Activated naive CD4-positive, alpha-beta T cell treated with Interleukin-2 at 50 U/mL for 16 hours (primary cell): ENCODE data around the gene TTC19.
"Not testable (repeated sequence)": the region's sequence is repeated elsewhere in the genome, so short reads cannot be mapped to it uniquely, and the experiment has no call there.

Experiments
- DNase-seq: peaks from one replicate; pipeline ENCODE4 v3.0.0-alpha.2; 2020

Gene TTC19

DNA sequence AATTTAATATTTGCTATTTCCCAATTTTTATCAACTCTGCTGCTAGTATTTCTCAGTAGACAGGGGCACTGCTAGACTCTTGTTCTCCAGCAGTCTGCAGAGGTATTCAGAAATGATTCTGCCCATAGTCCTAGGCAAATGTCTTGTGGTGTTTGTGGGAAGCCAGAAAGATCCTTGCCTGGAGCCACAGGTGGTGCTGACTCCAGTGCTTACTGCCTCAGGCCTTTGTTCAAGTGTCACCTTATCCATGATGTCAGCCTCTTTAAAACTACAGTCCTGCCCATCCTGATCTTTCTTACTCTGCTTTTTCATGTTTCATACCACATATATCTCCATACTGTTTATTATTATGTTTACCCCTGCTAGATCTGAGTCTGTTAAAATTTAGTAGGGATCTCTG, 26.6 kb upstream of the TTC19 start:
- DNase-seq: no peak

DNA sequence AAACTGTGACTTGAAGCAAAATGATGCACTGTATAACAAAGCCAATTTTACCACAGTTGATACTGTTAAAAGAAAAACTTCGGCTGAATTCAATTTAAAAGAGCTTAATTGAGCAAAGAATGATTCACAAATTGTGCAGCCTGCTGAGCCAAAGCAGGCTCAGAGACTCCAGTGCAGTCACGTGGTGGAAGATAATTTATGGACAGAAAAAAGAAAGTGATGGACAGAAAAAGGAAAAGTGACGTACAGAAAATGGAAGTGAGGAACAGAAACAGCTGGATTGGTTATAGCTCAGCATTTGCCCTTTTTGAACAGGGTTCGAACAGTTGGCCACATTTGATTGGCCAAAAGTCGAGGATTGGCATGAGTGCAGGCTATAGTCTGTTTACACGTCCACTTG, 25.8 kb upstream of the TTC19 start:
- DNase-seq: no peak

DNA sequence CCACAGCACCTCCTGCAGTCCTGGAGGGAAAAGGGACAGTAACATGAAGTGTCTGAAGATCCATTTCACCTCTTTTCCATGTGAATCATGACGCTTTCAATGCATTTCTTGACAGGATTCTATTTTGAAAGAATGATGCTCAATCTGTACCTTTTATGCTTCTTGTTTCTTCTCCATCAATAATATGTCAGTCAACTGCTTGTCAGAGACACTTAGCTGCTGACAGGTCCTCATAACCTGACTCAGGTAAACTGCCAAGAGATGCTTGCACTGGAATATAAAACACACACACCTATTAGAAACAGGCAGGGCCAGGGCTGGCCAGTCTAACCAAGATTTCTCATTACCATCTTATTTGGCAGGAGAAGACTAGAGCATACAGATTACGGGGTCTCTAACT, 21.7 kb upstream of the TTC19 start:
- no peak for DNase-seq

DNA sequence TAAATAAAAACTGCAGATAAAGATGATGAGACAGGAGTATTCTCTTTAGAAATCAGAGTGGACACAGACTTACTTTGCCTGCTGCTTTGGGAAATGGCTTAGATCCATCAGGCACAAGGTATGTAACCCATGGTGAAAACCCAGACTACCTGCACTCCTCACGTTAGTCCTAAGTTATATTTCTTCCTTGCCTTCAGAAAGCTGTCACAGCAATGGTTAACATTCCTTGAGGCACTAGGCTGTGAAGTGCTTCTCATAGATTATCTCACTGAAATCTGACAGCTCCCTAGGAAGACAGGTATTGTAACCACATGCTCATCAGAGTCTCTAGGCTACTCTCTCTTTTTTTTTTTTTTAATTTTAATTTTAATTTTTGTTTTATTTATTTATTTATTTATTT, 21.0 kb upstream of the TTC19 start:
- DNase-seq: no peak

- not testable (repeated sequence) for DNase-seq
These were observed 20.6 kb upstream of the TTC19 start for GRCh38 chr17:15979013-15979412.

GRCh38 chr17:15981208-15981607, 18.4 kb upstream of the TTC19 start:
- peak; percentile 39 for DNase-seq

DNA sequence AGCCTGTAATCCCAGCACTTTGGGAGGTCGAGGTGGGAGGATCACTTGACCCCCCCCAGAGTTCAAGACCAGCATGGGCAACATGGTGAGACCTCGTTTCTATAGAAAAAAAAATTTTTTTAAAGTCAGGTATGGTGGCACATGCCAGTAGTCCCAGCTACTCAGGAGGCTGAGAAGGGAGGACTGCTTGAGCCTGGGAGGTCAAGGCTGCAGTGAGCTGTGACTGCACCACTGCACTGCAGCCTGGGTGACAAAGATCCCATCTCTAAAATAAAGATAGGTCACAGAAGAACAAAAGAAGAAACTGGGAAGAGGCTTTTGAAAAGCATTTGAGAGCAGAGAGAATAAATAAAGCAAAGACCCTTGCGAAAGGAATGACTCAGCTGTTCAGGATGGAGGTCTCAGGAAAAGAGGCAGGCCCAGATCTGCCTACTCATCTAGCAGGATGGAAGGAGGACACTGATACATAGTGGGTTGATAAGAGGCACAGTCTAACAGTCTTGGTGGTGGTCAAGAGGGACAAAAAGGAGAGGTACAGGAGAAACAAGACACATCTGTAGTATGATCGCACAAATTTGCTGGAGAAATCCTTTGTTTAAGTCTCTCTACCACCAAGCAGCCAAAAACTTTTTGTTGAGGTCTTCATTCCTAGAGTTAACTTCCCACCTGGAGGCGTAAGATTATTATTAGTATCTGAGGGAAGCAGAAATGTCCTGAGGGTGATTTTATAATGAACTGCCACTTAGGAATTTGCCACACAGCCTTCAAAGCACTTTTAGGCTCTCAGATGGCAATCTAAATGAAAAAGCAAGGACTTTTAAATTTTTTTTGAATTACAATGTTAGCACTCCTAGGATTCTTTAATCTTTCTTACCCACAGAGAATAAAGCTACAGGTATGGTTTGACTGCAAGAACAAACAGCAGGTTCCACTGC, 17.7 kb upstream of the TTC19 start:
- DNase-seq: no peak

DNA sequence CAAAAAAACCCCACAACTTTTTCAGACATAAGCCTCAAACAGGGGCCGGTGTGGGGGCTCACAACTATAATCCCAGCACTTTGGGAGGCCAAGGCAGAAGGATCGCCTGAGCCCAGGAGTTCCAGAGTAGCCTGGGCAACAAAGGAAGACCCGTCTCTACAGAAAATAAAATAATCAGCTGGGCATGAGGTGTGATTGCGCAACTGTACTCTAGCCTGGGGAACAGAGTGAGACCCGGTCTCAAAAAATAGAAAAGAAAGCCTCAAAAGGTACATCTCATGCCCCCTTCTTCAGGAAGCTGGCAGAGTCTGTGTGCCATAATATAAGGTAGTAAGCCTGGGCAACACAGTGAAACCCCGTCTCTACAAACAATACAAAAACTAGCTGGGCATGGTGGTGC, 3.3 kb upstream of the TTC19 start:
- DNase-seq: no peak

GRCh38 chr17:15998031-15998562, 1.5 kb upstream of the TTC19 start:
- no peak for DNase-seq

GRCh38 chr17:15999974-16000827, 577 bp downstream of the TTC19 start:
- DNase-seq: no peak

- no peak for DNase-seq
These were observed 1.7 kb downstream of the TTC19 start for GRCh38 chr17:16001226-16001897.

DNA sequence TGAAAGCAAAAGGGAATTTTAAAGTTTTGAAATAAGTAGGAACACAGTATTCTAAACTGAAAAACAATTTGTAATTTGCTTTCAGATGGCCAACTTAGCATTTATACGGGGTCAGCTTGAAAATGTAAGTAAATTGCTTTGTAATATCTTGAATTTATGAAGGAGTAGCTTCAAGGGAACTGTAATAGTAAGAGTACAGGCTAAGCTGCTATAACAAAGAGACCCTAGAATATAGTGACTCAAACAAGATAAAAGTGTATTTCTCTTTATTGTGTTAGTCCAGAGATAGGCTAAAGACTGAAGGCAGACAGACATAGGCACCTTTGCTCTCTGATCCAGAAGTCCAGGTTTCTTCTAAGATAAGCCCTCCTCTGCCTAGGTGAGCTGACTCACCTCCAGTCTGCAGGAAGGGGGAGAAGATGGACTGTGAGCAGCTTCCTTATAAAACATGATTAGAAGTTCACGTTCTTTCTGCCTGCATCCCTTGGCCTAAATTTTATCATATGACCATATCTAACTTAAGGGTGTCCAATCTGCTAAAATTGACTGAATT, 3.2 kb downstream of the TTC19 start:
- DNase-seq: no peak

DNA sequence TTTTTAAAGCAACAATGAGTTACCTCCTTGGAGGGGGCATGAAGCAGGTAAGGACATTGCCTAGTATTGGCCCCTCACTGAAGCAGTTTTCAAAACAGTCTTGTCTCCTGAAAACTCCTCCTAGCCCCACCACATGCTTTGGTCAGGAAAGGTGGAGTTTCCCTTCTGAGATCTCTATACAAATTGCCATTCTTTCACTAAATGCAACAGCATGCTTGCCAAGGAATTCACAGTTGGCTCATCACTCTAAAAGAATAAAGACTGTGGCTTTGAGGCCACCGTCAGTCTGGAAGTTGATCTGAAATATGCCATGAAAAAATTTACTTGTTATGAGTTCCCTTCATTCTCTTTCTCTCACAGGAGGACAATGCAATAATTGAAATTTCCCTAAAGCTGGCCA, 4.2 kb downstream of the TTC19 start:
- no peak for DNase-seq

GRCh38 chr17:16005636-16006035, 6.0 kb downstream of the TTC19 start:
- DNase-seq: no peak

GRCh38 chr17:16007439-16007838, 7.8 kb downstream of the TTC19 start:
- DNase-seq: no peak

- DNase-seq: no peak
These were observed 14.4 kb downstream of the TTC19 start for GRCh38 chr17:16013943-16014407.

DNA sequence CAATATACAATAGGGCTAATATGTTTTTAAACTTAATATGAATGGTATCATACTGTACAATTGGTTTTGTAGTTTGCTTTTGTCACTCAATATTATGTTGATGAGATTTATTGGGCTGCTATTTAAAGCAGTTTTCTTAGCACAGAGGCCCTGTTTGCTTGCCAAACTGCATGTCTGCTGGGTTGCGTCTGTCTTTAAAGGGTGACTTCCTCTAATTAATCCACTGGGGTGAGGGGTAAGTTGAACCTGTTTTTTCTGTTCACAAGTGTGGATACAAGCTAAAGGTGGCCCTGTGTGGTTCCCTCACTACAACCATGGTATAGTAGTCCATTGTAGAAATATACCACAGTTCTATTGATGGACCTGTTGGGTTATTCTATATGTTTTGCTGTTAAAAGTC, 19.7 kb downstream of the TTC19 start:
- no peak for DNase-seq

DNA sequence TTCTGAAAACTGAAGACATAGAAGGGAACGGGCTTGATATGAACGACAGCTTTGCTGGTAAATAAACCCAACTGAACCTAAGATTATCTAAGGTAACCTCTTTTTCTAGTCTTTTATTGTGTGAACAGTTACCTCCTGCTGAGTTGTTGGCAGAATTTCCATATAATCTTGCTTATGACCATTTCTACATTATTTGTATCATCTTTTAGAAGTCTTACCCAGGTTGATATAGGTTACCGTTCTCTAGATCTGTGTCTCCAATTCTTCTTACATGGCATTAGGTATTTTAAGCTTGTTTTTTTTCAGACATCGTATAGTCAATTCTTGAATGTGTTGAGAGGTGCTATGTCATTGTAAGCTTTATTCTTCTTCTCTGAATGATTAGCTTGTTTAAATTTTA, 24.3 kb downstream of the TTC19 start:
- DNase-seq: no peak

DNA sequence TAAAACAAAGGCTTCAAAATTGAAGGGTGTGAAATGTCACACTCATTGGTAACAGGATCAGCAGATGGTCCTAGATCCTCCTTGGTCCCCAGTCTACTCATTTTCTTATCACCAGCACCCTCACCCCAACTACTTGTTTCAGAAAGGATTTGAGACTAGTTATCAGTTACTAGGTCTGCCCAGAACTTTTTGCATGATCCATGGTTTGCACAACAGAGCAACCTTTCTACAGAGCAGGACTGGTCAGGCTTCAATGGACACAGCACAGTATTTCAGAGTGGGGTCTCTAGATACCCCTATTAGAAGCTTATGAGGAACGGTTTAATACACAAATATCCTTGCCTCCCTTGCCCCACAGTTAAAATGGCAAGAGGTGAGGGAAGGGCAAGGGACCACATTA, 25.6 kb downstream of the TTC19 start:
- no peak for DNase-seq

DNA sequence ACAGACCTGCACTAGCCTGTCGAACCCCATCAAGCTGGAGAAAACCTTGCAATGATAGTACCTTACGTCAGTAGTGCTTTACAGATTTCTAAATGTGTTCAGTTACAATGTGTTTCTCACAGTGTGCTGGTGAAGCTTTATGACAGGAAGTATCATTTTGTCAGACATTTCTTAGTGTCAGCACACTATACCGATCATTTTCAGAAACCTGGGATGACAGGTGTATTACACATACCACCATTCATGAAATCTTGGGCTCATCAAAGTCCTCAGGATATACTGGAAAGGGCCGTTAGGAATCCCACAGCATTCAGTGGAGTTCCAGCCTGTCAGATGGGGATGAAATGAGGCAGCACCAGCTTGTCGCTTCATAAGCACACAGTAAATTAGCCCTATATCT, 27.3 kb downstream of the TTC19 start:
- DNase-seq: no peak

DNA sequence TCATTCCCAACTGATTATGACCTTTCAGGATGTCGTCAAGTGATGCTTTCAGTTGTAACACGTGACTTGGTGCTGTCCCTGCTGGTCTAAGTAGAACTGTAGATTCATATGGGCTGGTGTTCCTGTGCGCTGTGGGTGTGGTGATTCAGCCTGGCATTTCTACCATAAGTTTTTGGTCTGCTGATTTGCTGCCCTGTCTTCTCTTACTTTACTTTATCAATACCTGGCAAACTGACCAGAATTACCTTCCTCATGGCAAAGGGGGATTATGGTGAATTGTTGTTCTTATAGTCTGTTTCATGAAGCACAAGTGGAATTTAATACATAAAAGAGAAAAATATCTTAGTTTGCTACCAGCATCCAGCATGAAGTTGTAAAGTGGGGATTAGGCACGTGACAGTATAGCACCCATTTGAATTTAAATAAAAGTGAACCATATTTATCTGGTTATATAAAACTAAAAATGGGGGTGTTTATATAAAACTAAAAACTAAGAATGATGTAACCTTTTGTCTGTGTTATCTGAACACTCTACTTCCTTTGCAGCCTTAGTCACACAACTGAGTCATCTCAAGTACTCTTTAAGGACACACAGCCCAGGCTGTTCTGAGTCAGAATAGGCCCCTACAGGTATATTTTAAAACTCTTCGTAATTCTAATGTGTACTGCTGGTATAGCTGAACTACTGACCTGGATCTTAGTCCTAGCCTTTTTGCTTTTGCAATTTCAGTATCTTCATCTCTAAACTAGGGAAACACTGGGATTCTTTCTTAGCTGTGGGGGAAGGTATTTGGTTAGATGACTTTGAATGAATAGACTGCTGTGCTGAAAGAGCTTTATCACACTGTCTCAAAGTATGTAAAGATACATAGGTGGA, 28.3 kb downstream of the TTC19 start:
- peak; percentile 67 for DNase-seq
